HepG2 (cell line): ENCODE results near the gene EDC3. TPM values are rescaled to one million over a fixed set of nuclear protein-coding genes. Genes with fewer than 3 reads are reported as not detected.
A peak's percentile ranks its signal among the peaks of the same experiment; 100 is the strongest.

Source experiments
- ATF1 ChIP-seq: IDR thresholded peaks from 2 replicates; pipeline ENCODE4 v1.6.1; 2016; ENCODE audit warnings: mild to moderate bottlenecking, control low read depth
- GABPA ChIP-seq, 2 experiments: IDR thresholded peaks; 2 replicates each; pipeline ENCODE4 v1.6.1; 2011 to 2016; ENCODE audit warnings: low read depth in 2 of 2, low read length in 1 of 2, missing biosample characterization in 1 of 2, missing genetic modification characterization in 1 of 2
- GMEB1 ChIP-seq: sonication (generic); formaldehyde crosslinking; IDR thresholded peaks from 2 replicates; pipeline ENCODE4 v1.5.1; 2020; ENCODE audit warnings: missing genetic modification reagents, mild to moderate bottlenecking, borderline replicate concordance
- HNRNPK ChIP-seq: fragments of 200-400 bp; formaldehyde crosslinking; IDR thresholded peaks from 2 replicates; pipeline ENCODE4 v1.6.1; 2018; ENCODE audit warnings: low read length, low read depth, moderate library complexity, mild to moderate bottlenecking; ENCODE audit not compliant: poor library complexity, severe bottlenecking
- HOXA5 ChIP-seq: sonication (generic); formaldehyde crosslinking; IDR thresholded peaks from 2 replicates; pipeline ENCODE4 v1.4.0; 2020; ENCODE audit warnings: missing genetic modification reagents
- NKX3-1 ChIP-seq: sonication (generic); formaldehyde crosslinking; IDR thresholded peaks from 2 replicates; pipeline ENCODE4 v1.5.0; 2020; ENCODE audit warnings: missing genetic modification reagents
- PHF20 ChIP-seq: sonication (generic); formaldehyde crosslinking; IDR thresholded peaks from 2 replicates; pipeline ENCODE4 v1.5.0; 2020; ENCODE audit warnings: mild to moderate bottlenecking, missing genetic modification reagents
- PTBP1 ChIP-seq: fragments of 200-400 bp; formaldehyde crosslinking; IDR thresholded peaks from 2 replicates; pipeline ENCODE4 v1.6.1; 2018; ENCODE audit warnings: low read length, low read depth; ENCODE audit not compliant: poor library complexity, severe bottlenecking
- TEF ChIP-seq: sonication (generic); formaldehyde crosslinking; IDR thresholded peaks from 2 replicates; pipeline ENCODE4 v1.5.0; 2020; ENCODE audit warnings: missing genetic modification reagents
- ZNF446 ChIP-seq: sonication (generic); formaldehyde crosslinking; IDR thresholded peaks from 2 replicates; pipeline ENCODE4 v1.5.0; 2020; ENCODE audit warnings: mild to moderate bottlenecking, missing genetic modification reagents
- ZNF552 ChIP-seq: sonication (generic); formaldehyde crosslinking; IDR thresholded peaks from 2 replicates; pipeline ENCODE4 v1.9.0; 2022; ENCODE audit warnings: missing genetic modification reagents, mild to moderate bottlenecking, borderline replicate concordance
- ZNF589 ChIP-seq: sonication (generic); formaldehyde crosslinking; conservative IDR thresholded peaks from 2 replicates; pipeline ENCODE4 v1.8.0; 2022; ENCODE audit warnings: mild to moderate bottlenecking, moderate library complexity, missing genetic modification reagents
- ZSCAN20 ChIP-seq: sonication (generic); formaldehyde crosslinking; IDR thresholded peaks from 2 replicates; pipeline ENCODE4 v1.4.0; 2020; ENCODE audit warnings: missing genetic modification reagents, mild to moderate bottlenecking, borderline replicate concordance
- polyA plus RNA-seq, 8 experiments: library from polyadenylated mRNA; depleted of rRNA in 3 of 8; stranded (reverse) in 7 of 8; unstranded in 1 of 8; fragments of >200 nt; fragmentation: Illumina TruSeq in 4 of 8; extraction: Trizol in 4 of 8; gene quantifications; 2 replicates each; pipeline versions ENCODE4 v1.2.1 to v1.2.3, GENCODE V29; 2011 to 2016; ENCODE audit warnings: low read depth in 4 of 8, missing spikeins in 1 of 8, mixed read lengths in 1 of 8; ENCODE audit not compliant: insufficient read depth in 1 of 8
- total RNA-seq, 5 experiments: library from RNA; depleted of rRNA; stranded (reverse); fragments of >200 nt; fragmentation: Illumina TruSeq; extraction: Trizol; gene quantifications; 2 replicates each; pipeline ENCODE4 v1.2.3, GENCODE V29; 2016; ENCODE audit warnings: low read depth in 1 of 5
- TF ChIP-seq, protein P1 (sequence below): sonication (generic); formaldehyde crosslinking; IDR thresholded peaks from 2 replicates; pipeline ENCODE4 v1.4.0; 2020; ENCODE audit warnings: mild to moderate bottlenecking, missing genetic modification reagents
- TF ChIP-seq, protein P2 (sequence below): sonication (generic); formaldehyde crosslinking; IDR thresholded peaks from 2 replicates; pipeline ENCODE4 v1.8.0; 2022; ENCODE audit warnings: mild to moderate bottlenecking, missing genetic modification reagents, moderate library complexity
- TF ChIP-seq, protein P3 (sequence below): sonication (generic); formaldehyde crosslinking; IDR thresholded peaks from 2 replicates; pipeline ENCODE4 v1.4.0; 2020; ENCODE audit warnings: missing genetic modification reagents
- TF ChIP-seq, protein P4 (sequence below): sonication (generic); formaldehyde crosslinking; IDR thresholded peaks from 2 replicates; pipeline ENCODE4 v1.4.0; 2020; ENCODE audit warnings: mild to moderate bottlenecking, missing genetic modification reagents

The EDC3 gene
- total and polyA plus RNA-seq, 2 of the 13 experiments (the other 11 are each of a cell fraction or from before 2014, with no cell fraction given) = 17.4 to 32.0 TPM

DNA sequence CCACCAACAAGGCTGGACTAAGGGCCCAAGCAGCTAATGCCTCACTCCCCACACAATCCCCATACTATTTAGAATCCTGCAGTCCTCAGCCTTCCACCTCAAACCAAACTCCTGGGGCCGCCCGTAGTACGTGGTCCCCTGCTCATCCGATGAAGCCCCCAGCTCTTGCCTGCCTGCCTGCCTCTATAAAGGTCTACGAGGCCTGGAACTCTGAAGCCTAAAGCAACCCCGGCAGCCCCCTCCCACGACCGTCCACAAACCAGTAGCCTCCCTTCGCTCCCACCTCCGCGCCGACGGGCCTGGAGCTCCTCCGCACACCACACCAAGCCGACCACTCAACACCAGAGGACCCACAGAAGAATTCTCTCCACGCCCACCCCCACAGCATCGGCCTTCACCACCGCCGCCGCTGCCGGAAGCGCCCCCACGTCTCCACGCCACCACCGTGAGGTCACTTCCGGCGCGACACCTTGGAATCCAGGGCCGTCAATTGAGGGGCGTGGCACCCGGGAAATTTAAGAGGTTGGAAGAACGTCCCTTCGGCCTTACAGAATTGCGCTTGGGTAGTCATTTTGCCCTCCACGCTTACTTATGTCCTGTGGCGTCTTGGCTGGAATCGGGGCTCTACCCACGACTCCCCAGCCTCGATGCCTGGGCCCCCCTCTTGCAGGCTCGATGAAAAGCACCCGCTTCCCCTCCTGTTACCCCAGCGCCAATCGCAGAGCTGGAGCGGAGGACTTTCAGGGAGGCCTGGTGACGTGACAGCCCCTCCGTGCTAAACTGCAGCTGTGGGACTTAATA is at the start of gene EDC3 (continued):
- TF ChIP-seq, protein P1, sequence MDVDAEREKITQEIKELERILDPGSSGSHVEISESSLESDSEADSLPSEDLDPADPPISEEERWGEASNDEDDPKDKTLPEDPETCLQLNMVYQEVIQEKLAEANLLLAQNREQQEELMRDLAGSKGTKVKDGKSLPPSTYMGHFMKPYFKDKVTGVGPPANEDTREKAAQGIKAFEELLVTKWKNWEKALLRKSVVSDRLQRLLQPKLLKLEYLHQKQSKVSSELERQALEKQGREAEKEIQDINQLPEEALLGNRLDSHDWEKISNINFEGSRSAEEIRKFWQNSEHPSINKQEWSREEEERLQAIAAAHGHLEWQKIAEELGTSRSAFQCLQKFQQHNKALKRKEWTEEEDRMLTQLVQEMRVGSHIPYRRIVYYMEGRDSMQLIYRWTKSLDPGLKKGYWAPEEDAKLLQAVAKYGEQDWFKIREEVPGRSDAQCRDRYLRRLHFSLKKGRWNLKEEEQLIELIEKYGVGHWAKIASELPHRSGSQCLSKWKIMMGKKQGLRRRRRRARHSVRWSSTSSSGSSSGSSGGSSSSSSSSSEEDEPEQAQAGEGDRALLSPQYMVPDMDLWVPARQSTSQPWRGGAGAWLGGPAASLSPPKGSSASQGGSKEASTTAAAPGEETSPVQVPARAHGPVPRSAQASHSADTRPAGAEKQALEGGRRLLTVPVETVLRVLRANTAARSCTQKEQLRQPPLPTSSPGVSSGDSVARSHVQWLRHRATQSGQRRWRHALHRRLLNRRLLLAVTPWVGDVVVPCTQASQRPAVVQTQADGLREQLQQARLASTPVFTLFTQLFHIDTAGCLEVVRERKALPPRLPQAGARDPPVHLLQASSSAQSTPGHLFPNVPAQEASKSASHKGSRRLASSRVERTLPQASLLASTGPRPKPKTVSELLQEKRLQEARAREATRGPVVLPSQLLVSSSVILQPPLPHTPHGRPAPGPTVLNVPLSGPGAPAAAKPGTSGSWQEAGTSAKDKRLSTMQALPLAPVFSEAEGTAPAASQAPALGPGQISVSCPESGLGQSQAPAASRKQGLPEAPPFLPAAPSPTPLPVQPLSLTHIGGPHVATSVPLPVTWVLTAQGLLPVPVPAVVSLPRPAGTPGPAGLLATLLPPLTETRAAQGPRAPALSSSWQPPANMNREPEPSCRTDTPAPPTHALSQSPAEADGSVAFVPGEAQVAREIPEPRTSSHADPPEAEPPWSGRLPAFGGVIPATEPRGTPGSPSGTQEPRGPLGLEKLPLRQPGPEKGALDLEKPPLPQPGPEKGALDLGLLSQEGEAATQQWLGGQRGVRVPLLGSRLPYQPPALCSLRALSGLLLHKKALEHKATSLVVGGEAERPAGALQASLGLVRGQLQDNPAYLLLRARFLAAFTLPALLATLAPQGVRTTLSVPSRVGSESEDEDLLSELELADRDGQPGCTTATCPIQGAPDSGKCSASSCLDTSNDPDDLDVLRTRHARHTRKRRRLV (CRISPR knock-in tag) = no peak; the same call in 1 of the 2 replicates
- no peak for TF ChIP-seq NKX3-1 (CRISPR knock-in tag)
- no peak for TF ChIP-seq ZNF446 (CRISPR knock-in tag)
- TF ChIP-seq PHF20 (CRISPR knock-in tag) = peak; percentile 99
- no peak for TF ChIP-seq ZNF552 (CRISPR knock-in tag)
- no peak for TF ChIP-seq HNRNPK
- TF ChIP-seq ATF1 (CRISPR knock-in tag) = peak; percentile 98
- peak; percentile 98 for TF ChIP-seq GMEB1 (CRISPR knock-in tag)
- TF ChIP-seq PTBP1 = no peak
- TF ChIP-seq, protein P2, sequence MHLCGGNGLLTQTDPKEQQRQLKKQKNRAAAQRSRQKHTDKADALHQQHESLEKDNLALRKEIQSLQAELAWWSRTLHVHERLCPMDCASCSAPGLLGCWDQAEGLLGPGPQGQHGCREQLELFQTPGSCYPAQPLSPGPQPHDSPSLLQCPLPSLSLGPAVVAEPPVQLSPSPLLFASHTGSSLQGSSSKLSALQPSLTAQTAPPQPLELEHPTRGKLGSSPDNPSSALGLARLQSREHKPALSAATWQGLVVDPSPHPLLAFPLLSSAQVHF (CRISPR knock-in tag) = 0 out of 2 replicates have a peak, but pooled peaks have one; percentile 35
- TF ChIP-seq GABPA (IDR thresholded peaks at IDR 0.05; ENCODE audit: low read depth, low read length) = peak; percentile 95
- peak; percentile 100 for TF ChIP-seq GABPA (CRISPR knock-in tag; IDR thresholded peaks at IDR 0.05; ENCODE audit: low read depth)
- 0 out of 2 replicates have a peak, but pooled peaks have one; percentile 21 for TF ChIP-seq HOXA5 (CRISPR knock-in tag)
- 0 out of 2 replicates have a peak, but pooled peaks have one; percentile 18 for TF ChIP-seq TEF (CRISPR knock-in tag)
- TF ChIP-seq ZNF589 (CRISPR knock-in tag) = 0 out of 2 replicates have a peak, but pooled peaks have one; percentile 50
- no peak for TF ChIP-seq ZSCAN20 (CRISPR knock-in tag)
- TF ChIP-seq, protein P3, sequence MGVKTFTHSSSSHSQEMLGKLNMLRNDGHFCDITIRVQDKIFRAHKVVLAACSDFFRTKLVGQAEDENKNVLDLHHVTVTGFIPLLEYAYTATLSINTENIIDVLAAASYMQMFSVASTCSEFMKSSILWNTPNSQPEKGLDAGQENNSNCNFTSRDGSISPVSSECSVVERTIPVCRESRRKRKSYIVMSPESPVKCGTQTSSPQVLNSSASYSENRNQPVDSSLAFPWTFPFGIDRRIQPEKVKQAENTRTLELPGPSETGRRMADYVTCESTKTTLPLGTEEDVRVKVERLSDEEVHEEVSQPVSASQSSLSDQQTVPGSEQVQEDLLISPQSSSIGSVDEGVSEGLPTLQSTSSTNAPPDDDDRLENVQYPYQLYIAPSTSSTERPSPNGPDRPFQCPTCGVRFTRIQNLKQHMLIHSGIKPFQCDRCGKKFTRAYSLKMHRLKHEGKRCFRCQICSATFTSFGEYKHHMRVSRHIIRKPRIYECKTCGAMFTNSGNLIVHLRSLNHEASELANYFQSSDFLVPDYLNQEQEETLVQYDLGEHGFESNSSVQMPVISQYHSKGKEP = no peak
- TF ChIP-seq, protein P4, sequence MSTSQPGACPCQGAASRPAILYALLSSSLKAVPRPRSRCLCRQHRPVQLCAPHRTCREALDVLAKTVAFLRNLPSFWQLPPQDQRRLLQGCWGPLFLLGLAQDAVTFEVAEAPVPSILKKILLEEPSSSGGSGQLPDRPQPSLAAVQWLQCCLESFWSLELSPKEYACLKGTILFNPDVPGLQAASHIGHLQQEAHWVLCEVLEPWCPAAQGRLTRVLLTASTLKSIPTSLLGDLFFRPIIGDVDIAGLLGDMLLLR (CRISPR knock-in tag) = 0 out of 2 replicates have a peak, but pooled peaks have one; percentile 16
